Endodermal cell (in vitro differentiated cells): ENCODE results near the gene PLAA. TPM values are rescaled to one million over a fixed set of nuclear protein-coding genes. Genes with fewer than 3 reads are reported as not detected.

Source experiments
- DNase-seq: peaks from one replicate; pipeline ENCODE4 v3.0.0-alpha.2; 2017
- H3K27ac ChIP-seq: 2 replicates; pipeline ENCODE4 v1.5.1; 2013; ENCODE audit warnings: mild to moderate bottlenecking, low read depth, low read length, moderate library complexity
- H3K27me3 ChIP-seq: 2 replicates; pipeline ENCODE4 v1.6.1; 2013; ENCODE audit warnings: mild to moderate bottlenecking, low read length, moderate library complexity; ENCODE audit not compliant: insufficient read depth, control insufficient read depth, poor library complexity, severe bottlenecking
- H3K36me3 ChIP-seq: 2 replicates; pipeline ENCODE4 v1.7.0; 2013; ENCODE audit warnings: mild to moderate bottlenecking, low read length, moderate library complexity; ENCODE audit not compliant: control insufficient read depth, insufficient read depth
- H3K4me1 ChIP-seq: one replicate; pipeline ENCODE4 v1.7.0; 2013; ENCODE audit warnings: low read length; ENCODE audit not compliant: control insufficient read depth, insufficient read depth
- H3K4me3 ChIP-seq: 2 replicates; pipeline ENCODE4 v1.5.1; 2013; ENCODE audit warnings: mild to moderate bottlenecking, low read length, moderate library complexity
- H3K9ac ChIP-seq: 2 replicates; pipeline ENCODE4 v1.6.1; 2013; ENCODE audit warnings: mild to moderate bottlenecking, low read length, moderate library complexity; ENCODE audit not compliant: poor library complexity, severe bottlenecking; ENCODE audit errors: extremely low read depth
- H3K9me3 ChIP-seq: 2 replicates; pipeline ENCODE4 v1.6.1; 2013; ENCODE audit warnings: mild to moderate bottlenecking, low read length, moderate library complexity; ENCODE audit not compliant: control insufficient read depth
- H3K27ac Mint-ChIP-seq: 2 replicates; pipeline ENCODE4 v1.8.0; 2020; ENCODE audit warnings: mixed read lengths
- H3K27me3 Mint-ChIP-seq: 2 replicates; pipeline ENCODE4 v1.8.0; 2021; ENCODE audit warnings: mild to moderate bottlenecking, mixed read lengths; ENCODE audit not compliant: insufficient read depth
- H3K36me3 Mint-ChIP-seq: 2 replicates; pipeline ENCODE4 v1.8.0; 2020; ENCODE audit warnings: low read depth, mixed read lengths
- H3K4me1 Mint-ChIP-seq: 2 replicates; pipeline ENCODE4 v1.8.0; 2020; ENCODE audit warnings: mixed read lengths
- H3K4me3 Mint-ChIP-seq: 2 replicates; pipeline ENCODE4 v1.8.0; 2020; ENCODE audit warnings: mild to moderate bottlenecking, moderate library complexity, mixed read lengths
- H3K9me3 Mint-ChIP-seq: 2 replicates; pipeline ENCODE4 v1.8.0; 2020; ENCODE audit warnings: mild to moderate bottlenecking, mixed read lengths
- CTCF ChIP-seq: fragments of 200-600 bp; sonication (generic); conservative IDR thresholded peaks from 2 replicates; pipeline ENCODE4 v1.5.0; 2021; ENCODE audit warnings: antibody characterized with exemption, mild to moderate bottlenecking
- WGBS, 2 experiments: methylation state at CpG; one replicate each; pipeline versions ENCODE4 v1.1.5 to v1.1.7; 2013; ENCODE audit warnings: missing lambda C conversion rate in 2 of 2, mixed read lengths in 1 of 2; ENCODE audit not compliant: insufficient coverage in 1 of 2, insufficient read length in 1 of 2; 5-methylcytosine and 5-hydroxymethylcytosine counted together
- total RNA-seq, 2 donors: library from RNA; stranded (reverse); fragmentation: NEBNext Ultra II Directional in 1 of 2; extraction: Animal tissue kit (Norgen Biotek cat#: 25700) in 1 of 2; gene quantifications; 2 replicates in 1 of 2; 3 replicates in 1 of 2; pipeline ENCODE4 v1.2.1, GENCODE V29; 2021

The PLAA gene
- total RNA-seq, 2 donors from 2014 or later, result 41.3 to 49.8 TPM

GRCh38 chr9:26937816-26938371 is 9.1 kb downstream of the PLAA start:
- no peak overlapping the region for H3K4me3 ChIP-seq
- H3K9me3 ChIP-seq, result peaks cover 19% of the 10 kb centered on the region
- H3K4me3 Mint-ChIP-seq, result no peak overlapping the region
- DNase-seq, result no peak
- 95 to 100% methylated on average over 3 of the region's 3 CpGs for WGBS, 2 experiments
- H3K27ac Mint-ChIP-seq, result no peak overlapping the region
- peaks cover 29% of the 10 kb centered on the region for H3K36me3 ChIP-seq
- no peaks in the 10 kb centered on the region for H3K4me1 ChIP-seq
- peaks cover 17% of the 10 kb centered on the region for H3K36me3 Mint-ChIP-seq
- H3K27me3 Mint-ChIP-seq, result no peaks in the 10 kb centered on the region
- no peak for TF ChIP-seq CTCF
- H3K4me1 Mint-ChIP-seq, result peaks cover 7% of the 10 kb centered on the region
- no peaks in the 10 kb centered on the region for H3K27me3 ChIP-seq
- no peak overlapping the region for H3K9ac ChIP-seq
- H3K27ac ChIP-seq, result no peak overlapping the region
- peaks cover 4% of the 10 kb centered on the region for H3K9me3 Mint-ChIP-seq

GRCh38 chr9:26935847-26936246 is 11.2 kb downstream of the PLAA start:
- no peak for TF ChIP-seq CTCF
- H3K9ac ChIP-seq, result no peak overlapping the region
- H3K27me3 ChIP-seq, result no peaks in the 10 kb centered on the region
- H3K4me1 ChIP-seq, result no peaks in the 10 kb centered on the region
- peaks cover 19% of the 10 kb centered on the region for H3K9me3 ChIP-seq
- Mint-ChIP-seq H3K27ac (peak overlapping the region; percentile 90), H3K4me3 (no peak overlapping the region), H3K36me3 (peaks cover 34% of the 10 kb centered on the region), H3K4me1 (peaks cover 7% of the 10 kb centered on the region), H3K27me3 (no peaks in the 10 kb centered on the region), H3K9me3 (peaks cover 4% of the 10 kb centered on the region)
- DNase-seq, result no peak
- no peak overlapping the region for H3K4me3 ChIP-seq
- H3K36me3 ChIP-seq, result peaks cover 44% of the 10 kb centered on the region
- H3K27ac ChIP-seq, result no peak overlapping the region

- H3K4me3 Mint-ChIP-seq, result no peak overlapping the region
- no peaks in the 10 kb centered on the region for H3K27me3 Mint-ChIP-seq
- no peaks in the 10 kb centered on the region for H3K4me1 ChIP-seq
- 95 to 96% methylated on average over 5 to 8 of the region's 8 CpGs for WGBS, 2 experiments
- no peak overlapping the region for H3K27ac Mint-ChIP-seq
- H3K36me3 ChIP-seq, result peaks cover 80% of the 10 kb centered on the region
- no peaks in the 10 kb centered on the region for H3K9me3 Mint-ChIP-seq
- no peaks in the 10 kb centered on the region for H3K4me1 Mint-ChIP-seq
- H3K9ac ChIP-seq, result no peak overlapping the region
- H3K9me3 ChIP-seq, result no peaks in the 10 kb centered on the region
- no peak overlapping the region for H3K4me3 ChIP-seq
- H3K27me3 ChIP-seq, result no peaks in the 10 kb centered on the region
- no peak for TF ChIP-seq CTCF
- H3K27ac ChIP-seq, result no peak overlapping the region
- no peak for DNase-seq
- H3K36me3 Mint-ChIP-seq, result peaks cover 51% of the 10 kb centered on the region
Observed at GRCh38 chr9:26928902-26929495, 18.0 kb downstream of the PLAA start.
